Measurements from ENCODE around the gene LHPP.

DNA sequence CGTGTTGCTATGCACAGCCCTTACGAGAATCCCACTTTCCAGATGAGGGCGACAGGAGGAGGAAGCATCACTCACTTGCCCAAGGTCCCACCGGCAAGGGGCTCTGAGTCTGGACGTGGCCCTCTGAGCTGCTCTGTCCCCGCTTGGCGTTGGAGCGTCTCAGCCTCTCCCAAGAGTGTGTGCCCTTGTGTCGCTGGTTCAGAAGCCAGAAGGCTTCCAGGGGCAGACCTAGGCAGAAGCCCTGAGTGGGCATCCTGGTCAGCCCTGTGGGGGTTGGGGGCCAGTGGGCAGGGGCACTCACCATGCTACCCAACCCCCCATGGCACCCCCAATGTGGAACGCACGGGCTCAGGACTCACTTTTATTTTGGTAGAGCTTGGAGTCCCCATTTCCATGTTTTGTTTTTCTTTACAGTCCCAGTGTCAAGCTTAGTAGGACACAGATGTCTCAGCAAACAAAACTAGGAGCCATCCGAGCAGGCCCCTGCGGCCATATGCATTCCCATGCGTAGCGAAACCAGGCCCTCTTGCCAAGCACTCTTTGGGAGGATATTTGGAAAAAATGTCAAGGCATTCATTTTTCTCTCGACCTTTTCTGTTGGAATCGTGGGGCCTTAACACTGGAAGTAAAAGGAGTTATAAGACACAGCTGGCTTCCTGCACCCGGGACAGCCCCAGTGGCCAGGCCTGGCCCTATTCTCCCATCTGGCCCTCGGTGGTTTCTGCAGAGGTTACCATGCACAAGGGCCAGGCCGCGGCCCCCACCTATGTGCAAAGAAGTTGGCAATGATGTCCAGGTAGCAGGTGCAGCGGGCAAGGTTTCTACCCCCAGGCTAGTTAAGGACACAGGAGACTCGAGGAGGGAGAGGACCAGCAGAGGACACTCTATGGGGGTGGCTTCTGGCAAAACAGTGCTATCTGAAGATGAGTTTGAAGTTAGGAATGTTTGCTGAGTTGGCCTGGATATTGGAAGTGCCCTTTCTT lies 97.0 kb downstream of the LHPP start:
- TF ChIP-seq CTCF (IDR thresholded peaks at IDR 0.05; ENCODE audit: low read depth, low read length, poor library complexity, severe bottlenecking) (no peak), EZH2phosphoT487 (IDR thresholded peaks at IDR 0.05; ENCODE audit: borderline replicate concordance, low read length) (no peak)
